ENCODE data around the gene PLEKHG1. TPM values are rescaled to one million over a fixed set of nuclear protein-coding genes. Genes with fewer than 3 reads are reported as not detected.
A peak's percentile ranks its signal among the peaks of the same experiment; 100 is the strongest.

The PLEKHG1 gene
- total and polyA plus RNA-seq, 7 donors = 4.2 to 13.2 (median 9.4) TPM

- Histone ChIP-seq H3K4me3 (peak overlapping the region; percentile 60 to 85 (median 74)), H3K4me1 (peaks cover 0 to 16% (median 3%) of the 10 kb centered on the region in 4 donors), H3K36me3 (no peaks in the 10 kb centered on the region), H3K27me3 (no peaks in the 10 kb centered on the region), H3K27ac (peak overlapping the region; percentile 74 to 81 (median 80)), H3K9me3 (no peaks in the 10 kb centered on the region)
- TF ChIP-seq POLR2AphosphoS5 (IDR thresholded peaks at IDR 0.05) = peak in 2 of 4 donors; percentile 54 to 55
- TF ChIP-seq EP300 (IDR thresholded peaks at IDR 0.05) = no peak
- TF ChIP-seq CTCF (IDR thresholded peaks at IDR 0.05) = peak; percentile 38 to 64 (median 54)
- DNase-seq = peak; percentile 84
- intact Hi-C loops (cut with DNase I) = loop anchor here (1.0 to 5.0 kb wide), 2 partner anchors 182 to 212 kb away; no protein-coding TSS in a partner anchor
- 1% methylated on average over 69 of the region's 69 CpGs for WGBS, 2 donors
Measured at GRCh38 chr6:150600301-150601017, 774 bp downstream of the PLEKHG1 start.

DNA sequence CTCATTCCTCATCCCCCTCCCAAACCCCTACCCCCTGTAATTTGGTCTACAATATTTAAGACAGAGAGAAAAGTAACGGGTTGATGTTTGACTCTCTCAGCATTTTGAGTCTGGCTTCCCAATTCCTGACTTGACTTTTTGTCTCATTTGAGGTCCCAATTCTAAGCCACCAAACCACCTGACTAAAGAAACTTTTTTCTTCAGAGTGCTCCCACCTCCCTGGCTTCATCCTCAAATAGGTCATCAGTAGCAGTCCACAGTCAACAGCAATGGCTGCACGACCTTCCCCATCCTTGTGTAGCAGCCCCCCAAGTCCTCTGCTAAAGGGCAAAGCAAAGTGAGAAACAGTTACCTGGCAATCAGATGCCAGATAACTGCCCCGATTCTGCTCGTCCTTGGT is 1.8 kb downstream of the PLEKHG1 start:
- no peaks in the 10 kb centered on the region for H3K36me3 ChIP-seq
- no peak overlapping the region for H3K4me3 ChIP-seq
- no peaks in the 10 kb centered on the region for H3K9me3 ChIP-seq
- intact Hi-C loops (cut with DNase I) = loop anchor here (5.0 kb wide), 1 partner anchor 211 kb away; no protein-coding TSS in a partner anchor
- H3K4me1 ChIP-seq = peaks cover 0 to 16% (median 7%) of the 10 kb centered on the region in 4 donors
- no peaks in the 10 kb centered on the region for H3K27me3 ChIP-seq
- TF ChIP-seq POLR2AphosphoS5 (IDR thresholded peaks at IDR 0.05) = no peak
- no peak for TF ChIP-seq POLR2A (IDR thresholded peaks at IDR 0.05)
- no peak for TF ChIP-seq EP300 (IDR thresholded peaks at IDR 0.05)
- TF ChIP-seq CTCF (IDR thresholded peaks at IDR 0.05) = no peak
- 83 to 89% methylated on average over 4 of the region's 4 CpGs for WGBS, 2 donors
- DNase-seq = no peak
- H3K27ac ChIP-seq = no peak overlapping the region

DNA sequence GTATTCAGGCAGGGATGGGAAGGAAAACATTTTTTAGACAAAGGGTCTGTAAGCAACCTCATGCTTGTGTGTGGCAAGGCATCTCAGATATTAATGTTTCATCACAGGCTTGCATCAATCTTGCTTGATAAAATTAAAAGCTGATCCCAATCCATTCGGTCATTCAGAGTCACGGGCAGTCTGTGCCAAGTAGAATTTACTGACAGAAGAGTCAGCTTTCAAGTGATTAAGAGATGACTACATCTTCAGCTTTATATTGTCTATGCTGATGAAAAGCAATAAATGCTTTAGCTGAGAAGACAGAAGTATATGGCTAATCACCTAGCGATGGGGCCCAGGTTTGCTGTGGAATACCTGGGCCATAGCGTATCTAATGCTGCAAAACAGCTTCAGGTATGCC is 3.5 kb downstream of the PLEKHG1 start:
- Histone ChIP-seq H3K27ac (no peak overlapping the region), H3K27me3 (no peaks in the 10 kb centered on the region), H3K36me3 (no peaks in the 10 kb centered on the region), H3K9me3 (no peaks in the 10 kb centered on the region), H3K4me3 (no peak overlapping the region), H3K4me1 (peaks cover 0 to 24% (median 12%) of the 10 kb centered on the region in 4 donors)
- no peak for TF ChIP-seq POLR2A (IDR thresholded peaks at IDR 0.05)
- TF ChIP-seq EP300 (IDR thresholded peaks at IDR 0.05) = no peak
- TF ChIP-seq CTCF (IDR thresholded peaks at IDR 0.05) = no peak
- no peak for TF ChIP-seq POLR2AphosphoS5 (IDR thresholded peaks at IDR 0.05)
- 90 to 93% methylated on average over 4 of the region's 4 CpGs for WGBS, 2 donors
- intact Hi-C loops (cut with DNase I) = loop anchor here (5.0 kb wide), 1 partner anchor 209 kb away; no protein-coding TSS in a partner anchor
- no peak for DNase-seq

DNA sequence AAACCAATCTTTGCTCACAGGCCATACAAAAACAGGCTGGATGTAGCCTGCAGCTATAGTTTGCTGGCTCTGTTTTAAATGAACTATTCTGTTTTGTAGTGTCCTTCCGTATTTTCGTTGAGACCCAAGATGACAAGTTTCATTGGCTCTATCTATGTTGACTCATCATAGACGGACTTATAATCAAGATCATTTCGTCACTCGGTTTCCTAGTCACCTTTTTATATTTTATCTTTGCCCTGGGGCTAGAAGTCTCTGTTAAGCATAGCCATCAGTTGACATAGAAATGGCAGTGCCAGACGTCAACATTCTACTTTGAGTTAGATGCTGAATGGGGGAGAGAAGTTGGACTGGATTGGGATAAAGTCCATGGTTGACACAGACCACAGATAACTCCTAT is 4.8 kb downstream of the PLEKHG1 start:
- Histone ChIP-seq H3K4me3 (no peak overlapping the region), H3K4me1 (peaks cover 0 to 21% (median 12%) of the 10 kb centered on the region in 4 donors), H3K36me3 (no peaks in the 10 kb centered on the region), H3K27ac (no peak overlapping the region), H3K27me3 (no peaks in the 10 kb centered on the region), H3K9me3 (no peaks in the 10 kb centered on the region)
- no peak for DNase-seq
- intact Hi-C loops (cut with DNase I) = loop anchor here (5.0 kb wide), 1 partner anchor 208 kb away; no protein-coding TSS in a partner anchor
- TF ChIP-seq POLR2AphosphoS5 (IDR thresholded peaks at IDR 0.05) (no peak), POLR2A (IDR thresholded peaks at IDR 0.05) (no peak), CTCF (IDR thresholded peaks at IDR 0.05) (no peak), EP300 (IDR thresholded peaks at IDR 0.05) (no peak)
- 92 to 94% methylated on average over 6 of the region's 6 CpGs for WGBS, 2 donors

Measured in sigmoid colon (tissue), 7 donors.